Putamen (tissue), 1 donor: ENCODE results near the gene PWWP2B.
"Not testable (repeated sequence)": the region's sequence is repeated elsewhere in the genome, so short reads cannot be mapped to it uniquely, and the experiment has no call there.

Source experiments
- DNase-seq: peaks from one replicate; pipeline ENCODE4 v3.0.0-alpha.2; 2016; ENCODE audit warnings: low spot score

The PWWP2B gene

GRCh38 chr10:132433671-132434340 lies 36.8 kb downstream of the PWWP2B start:
- DNase-seq = no peak

- no peak for DNase-seq
Measured at GRCh38 chr10:132434405-132435005, 37.5 kb downstream of the PWWP2B start.

DNA sequence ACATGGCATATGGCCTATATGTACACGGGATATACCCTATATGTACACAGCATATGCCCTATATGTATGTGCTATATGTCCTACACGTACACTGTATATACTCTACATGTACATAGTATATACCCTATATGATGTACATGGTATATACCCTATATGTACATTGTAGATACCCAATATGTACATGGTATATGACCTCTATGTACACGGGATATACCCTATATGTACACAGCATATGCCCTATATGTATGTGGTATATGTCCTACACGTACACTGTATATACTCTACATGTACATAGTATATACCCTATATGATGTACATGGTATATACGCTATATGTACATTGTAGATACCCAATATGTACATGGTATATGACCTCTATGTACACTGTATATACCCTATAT lies 38.3 kb downstream of the PWWP2B start:
- DNase-seq = not testable (repeated sequence)

DNA sequence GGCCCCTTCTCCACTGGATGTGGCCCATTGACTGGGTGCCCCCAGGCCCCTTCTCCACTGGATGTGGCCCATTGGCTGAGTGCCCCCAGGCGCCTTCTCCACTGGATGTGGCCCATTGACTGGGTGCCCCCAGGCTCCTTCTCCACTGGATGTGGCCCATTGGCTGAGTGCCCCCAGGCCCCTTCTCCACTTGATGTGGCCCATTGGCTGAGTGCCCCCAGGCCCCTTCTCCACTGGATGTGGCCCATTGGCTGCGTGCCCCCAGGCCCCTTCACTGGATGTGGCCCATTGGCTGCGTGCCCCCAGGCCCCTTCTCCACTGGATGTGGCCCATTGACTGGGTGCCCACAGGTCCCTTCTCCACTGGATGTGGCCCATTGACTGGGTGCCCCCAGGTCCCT lies 39.1 kb downstream of the PWWP2B start:
- DNase-seq = not testable (repeated sequence)

DNA sequence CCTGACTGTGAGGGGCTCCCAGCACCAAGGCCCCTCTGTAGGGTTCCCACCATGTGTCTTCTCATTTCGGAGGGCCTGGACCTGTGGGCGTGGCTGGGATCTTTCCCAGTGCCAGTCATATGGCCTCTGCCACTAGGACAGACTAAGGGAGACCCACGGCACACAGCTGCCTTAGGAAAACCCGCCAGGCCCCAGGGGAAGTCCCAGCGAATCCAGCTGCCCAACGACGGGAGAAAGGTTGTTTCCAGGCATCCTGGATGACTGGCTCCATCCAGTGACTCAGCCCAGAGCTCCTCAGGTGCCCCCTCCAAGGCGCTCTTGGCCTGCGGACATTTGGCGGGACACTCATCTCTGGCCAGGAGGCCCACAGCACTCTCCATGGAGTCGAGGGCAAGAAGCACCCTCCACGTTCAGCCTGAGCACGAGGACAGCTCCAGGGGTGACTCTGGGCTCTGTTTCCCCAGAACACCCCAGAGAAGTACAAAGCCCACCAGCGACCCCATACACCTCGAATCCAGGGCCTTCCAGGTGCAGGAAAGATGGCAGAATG lies 39.9 kb downstream of the PWWP2B start:
- no peak for DNase-seq

DNA sequence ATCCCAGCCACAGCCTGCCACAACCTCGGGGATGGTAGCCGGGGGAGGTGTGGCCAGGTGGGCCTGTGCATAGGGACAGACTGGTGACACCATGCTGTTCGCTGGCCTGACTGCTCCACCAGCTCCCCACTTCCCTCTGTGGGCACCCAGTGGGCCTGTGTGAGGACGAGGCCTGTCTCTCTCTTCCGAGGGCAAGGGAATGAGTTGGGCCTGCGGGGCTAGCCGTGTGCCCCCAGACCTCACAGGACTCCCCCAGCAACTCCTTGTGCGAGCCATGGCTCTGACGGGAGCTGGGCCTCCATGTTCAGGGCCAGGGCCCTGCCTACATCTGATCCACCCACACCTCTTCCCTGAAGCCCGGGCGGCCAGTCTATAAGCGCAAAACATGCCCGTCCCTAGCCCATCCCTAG lies 40.5 kb downstream of the PWWP2B start:
- DNase-seq = no peak

DNA sequence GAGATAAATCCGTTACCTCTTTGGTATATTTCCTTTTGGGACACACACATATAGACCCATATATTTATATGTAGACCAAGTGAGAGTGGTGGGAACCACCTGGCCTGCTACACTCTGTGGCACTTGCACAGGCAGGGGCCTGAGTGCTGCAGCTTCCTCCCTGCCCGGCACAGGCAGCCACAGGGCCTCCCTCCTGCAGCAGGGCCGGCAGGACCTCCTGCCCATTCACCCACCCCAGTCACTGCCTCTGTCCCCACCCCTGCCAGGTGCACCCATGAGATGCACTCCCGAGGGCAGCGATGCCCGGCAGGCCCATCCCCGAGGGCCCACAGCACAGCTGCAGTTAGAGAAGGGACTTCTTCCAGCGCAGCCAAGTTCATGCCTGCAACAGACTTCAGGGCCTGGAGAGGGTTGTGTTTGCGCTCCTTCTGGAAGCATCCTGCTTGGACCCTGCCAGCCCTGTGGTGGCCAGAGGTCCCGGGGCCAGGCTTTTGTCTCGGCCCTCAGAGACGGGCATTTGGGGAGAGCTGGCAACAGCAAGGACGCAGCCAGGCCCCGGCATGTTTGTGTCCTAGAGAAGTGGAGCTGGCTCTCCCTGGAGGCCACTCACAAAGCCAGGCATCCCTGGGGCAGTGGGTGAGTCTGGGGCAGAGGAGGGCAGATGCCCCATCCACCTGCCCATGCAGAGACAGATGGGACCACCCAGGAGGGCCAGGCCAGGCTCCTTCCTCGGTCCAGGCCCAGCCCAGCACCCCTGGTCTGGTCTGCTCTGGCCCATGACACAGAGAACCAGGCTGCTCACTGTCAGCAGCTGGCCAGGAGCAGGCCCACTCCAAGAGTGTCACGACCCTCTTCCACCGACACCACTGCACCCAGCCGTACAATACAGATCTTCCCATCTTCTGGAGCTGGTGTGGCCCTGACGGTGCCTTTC lies 41.4 kb downstream of the PWWP2B start:
- DNase-seq = no peak

DNA sequence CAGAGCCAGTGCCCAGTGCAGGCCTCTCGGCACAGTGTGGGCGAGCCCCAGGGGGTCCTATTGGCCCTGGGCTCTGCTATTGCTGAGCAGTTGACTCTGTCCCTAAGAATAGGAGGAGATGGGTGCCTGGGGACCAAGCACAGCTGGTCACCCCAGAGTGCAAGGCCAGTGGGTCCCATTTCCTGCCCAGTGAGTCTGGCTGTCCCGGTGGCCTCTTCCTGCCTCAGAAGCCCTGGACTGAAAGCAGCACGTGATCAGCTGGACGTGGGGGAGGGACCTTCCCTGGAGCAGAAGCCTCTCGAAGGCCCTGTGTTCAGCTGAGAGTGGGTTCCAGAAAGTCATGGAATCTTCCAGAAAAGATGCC lies 42.0 kb downstream of the PWWP2B start:
- DNase-seq = no peak

- no peak for DNase-seq
Measured at GRCh38 chr10:132439424-132440163, 42.6 kb downstream of the PWWP2B start.

DNA sequence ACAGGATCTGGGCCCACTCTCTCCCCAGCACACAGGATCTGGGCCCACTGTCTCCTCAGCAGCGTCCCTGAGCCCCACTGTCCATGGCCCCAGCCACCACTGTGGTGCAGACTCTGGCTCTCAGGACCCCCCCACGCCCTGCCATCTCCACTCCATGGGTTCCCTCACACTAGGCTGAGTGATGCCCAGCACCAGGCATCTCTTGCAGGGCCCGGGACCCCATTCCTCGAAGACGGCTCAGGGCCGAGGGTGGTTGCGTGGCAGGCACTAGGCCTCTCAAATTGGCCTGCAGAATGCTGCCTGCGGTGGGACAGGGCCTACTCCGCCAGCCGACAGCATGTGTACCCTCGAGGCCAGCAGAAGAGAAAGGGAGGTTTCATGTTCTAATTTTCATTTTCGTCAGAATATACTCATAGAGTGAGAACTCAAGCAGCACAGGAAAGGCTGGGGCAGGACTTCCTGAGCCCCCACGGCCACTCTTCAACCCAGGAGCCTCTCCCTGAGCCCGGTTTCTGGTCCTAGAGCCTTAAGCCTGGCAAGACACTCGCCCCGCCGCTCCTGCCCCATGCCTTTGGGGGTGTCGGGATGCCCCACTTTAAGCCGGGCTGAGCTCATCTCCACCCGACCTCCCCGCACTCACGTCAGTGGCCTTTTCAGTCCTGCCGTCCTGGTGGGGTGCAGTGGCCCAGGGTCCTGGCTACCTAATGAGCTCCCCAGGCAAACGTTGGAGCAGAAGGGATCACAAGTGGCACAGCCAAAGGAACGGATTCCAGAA lies 44.0 kb downstream of the PWWP2B start:
- no peak for DNase-seq

DNA sequence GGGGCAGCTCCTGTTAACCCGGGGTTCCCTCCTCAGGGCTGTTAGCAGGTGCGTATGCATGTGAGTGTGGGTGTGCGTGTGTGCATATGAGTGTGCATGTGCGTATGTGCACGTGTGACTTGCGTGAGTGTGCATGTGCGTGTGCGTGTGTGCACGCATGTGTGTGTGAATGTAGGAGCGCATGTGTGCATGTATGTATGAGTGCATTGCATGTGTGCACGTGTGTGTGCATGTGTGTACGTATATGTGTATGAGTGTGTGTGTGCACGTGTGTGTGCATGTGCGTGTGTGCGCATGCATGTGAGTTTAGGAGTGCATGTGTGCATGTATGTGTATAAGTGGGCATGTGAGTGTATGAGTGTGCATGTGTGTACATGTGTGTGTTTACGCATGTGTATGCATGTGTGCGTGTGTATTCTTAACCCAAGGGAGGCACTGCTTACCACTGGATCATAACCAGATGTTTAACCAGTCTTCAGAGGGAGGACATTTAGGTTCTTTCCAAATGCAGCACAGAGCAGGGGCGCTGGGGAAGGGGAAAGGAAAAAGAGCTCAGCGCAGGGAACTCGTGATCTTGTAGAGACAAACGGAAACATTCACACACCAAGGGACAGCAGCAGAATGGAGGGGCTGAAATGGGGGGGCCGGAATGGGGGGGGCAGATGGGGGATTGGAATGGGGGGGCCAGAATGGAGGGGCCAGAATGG lies 45.0 kb downstream of the PWWP2B start:
- DNase-seq = no peak

GRCh38 chr10:132442636-132443035 lies 45.6 kb downstream of the PWWP2B start:
- no peak for DNase-seq

- no peak for DNase-seq
Measured at GRCh38 chr10:132443605-132443982, 46.6 kb downstream of the PWWP2B start.

DNA sequence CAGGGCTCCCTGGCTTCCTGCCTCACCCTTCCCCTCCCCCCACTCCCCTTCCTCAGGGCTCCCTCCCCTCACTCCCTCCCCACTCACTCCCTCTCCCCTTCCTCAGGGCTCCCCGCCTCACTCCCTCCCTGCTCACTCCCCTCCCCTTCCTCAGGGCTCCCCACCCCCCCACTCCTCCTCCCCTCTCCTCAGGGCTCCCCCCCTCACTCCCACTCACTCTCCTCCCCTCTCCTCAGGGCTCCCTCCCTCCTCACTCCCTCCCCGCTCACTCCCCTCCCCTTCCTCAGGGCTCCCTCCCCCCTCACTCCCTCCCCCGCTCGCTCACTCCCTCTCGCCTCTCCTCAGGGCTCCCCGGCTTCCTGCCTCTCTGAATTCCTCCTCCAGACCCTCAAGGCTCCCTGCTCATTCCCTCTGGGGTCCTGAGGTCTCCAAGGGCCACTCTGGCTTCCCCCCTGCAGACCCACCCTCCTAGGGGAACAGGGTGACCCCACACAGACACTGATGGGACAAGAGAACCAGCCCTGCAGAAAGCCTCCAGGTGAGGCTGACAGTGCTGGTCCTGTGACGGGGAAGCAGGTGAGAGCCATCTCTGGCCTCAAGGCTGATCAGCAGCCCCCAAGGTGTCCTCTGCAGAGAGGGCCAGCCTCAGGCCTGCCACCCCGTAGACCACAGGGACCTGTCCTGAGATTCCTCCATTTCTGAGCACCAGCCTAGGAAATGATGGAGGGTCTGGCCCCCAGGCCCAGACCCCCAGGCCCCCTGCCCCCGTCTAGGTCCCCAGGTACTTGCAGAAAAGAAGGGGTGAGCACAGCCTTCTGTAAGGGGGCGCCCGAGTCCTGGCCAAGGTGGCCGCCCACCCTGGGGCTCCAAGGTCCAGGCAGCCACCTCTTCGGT lies 47.2 kb downstream of the PWWP2B start:
- no peak for DNase-seq

- DNase-seq = no peak
Measured at GRCh38 chr10:132444877-132445351, 47.9 kb downstream of the PWWP2B start.

GRCh38 chr10:132445516-132446194 lies 48.7 kb downstream of the PWWP2B start:
- no peak for DNase-seq

DNA sequence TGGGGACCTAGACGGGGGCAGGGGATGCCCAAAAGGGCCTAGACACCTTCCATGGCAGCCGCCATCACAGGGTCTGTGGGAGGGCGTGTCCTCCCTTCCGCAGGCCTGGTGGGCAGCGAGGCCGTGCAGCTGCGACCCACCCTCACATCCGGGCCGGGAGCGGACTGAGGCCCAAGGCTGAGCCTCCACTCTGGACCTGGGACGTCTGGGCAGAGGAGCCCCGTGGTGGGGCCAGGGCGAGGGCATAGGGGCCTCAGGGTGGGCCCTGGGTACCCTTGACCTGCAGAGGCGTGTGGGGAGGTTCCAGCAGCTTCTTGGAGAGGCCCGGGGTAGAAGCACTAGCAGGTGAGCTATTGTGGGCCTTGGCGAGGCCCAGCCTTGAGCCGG lies 49.2 kb downstream of the PWWP2B start:
- DNase-seq = no peak

- DNase-seq = no peak
Measured at GRCh38 chr10:132446661-132447445, 49.9 kb downstream of the PWWP2B start.
